MV-4-11 (cell line): Measurements from ENCODE around the gene SLC9B1.
A peak's percentile ranks its signal among the peaks of the same experiment; 100 is the strongest.

Experiments
- DNase-seq: peaks from one replicate; lab custom pipeline; 2025; lab: John Stamatoyannopoulos, UW

Gene SLC9B1

GRCh38 chr4:103019308-103020124, at the start of gene SLC9B1:
Gene SLC9B1 (minus strand): TSS chr4:103019705. CDS start chr4:102991711, 27,994 bp downstream.
- DNase-seq = peak; percentile 80

GRCh38 chr4:103067841-103068547, 48.5 kb upstream of the SLC9B1 start:
- DNase-seq = no peak

GRCh38 chr4:103060453-103061148, 41.1 kb upstream of the SLC9B1 start:
- DNase-seq = no peak

GRCh38 chr4:103054030-103054429, 34.5 kb upstream of the SLC9B1 start:
- no peak for DNase-seq

DNA sequence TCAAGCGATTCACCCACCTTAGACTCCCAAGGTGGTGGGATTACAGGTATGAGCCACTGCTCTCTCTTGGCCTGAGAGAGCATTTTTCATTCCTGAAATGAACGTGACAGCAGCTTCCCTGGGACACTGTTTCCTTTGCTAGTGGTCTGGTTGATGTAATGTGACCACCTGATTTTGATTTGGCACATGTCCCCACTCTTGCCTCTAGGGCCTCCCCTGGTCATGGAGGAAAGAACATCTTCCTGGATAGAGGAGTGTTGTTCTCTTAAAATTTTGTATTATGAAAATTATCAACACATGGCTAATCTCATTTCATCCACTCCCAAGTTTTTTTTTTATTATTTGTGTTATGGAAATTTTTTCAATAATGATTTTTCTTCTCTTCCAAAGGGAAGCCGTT, 33.3 kb upstream of the SLC9B1 start:
- DNase-seq = no peak

- DNase-seq = no peak
Observed at GRCh38 chr4:103052145-103052544, 32.6 kb upstream of the SLC9B1 start.

DNA sequence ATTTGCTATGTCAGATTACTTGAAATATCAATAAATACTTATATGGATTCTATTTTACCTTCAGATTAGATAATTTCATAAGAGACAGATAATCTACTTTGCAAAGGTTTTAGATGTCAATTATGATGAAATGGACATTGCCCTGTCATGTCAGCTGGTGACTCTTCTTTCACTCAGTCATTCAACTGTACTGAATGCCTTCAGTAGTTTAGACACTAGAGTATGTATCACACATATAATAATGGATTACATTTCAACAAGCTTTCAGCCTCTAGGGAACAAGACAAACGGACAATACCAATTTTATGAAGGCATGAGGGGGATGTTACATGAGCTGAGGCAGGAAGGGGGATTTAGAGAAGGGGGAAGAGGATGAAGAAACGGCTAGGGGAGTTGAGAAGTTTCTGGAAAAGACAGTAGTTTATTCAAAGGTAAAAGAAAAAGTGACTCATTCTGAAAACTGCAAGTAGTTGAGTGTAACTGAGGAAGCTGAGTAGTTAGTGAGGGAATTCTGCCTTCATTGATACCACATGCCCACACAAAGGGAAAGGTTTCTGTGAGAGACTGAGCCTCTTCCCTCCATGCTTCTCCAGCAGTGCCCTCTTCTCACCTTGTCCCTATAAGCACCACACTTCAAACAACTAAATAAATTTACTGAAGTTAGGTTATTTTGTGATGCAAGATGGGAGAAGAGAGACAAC, 31.4 kb upstream of the SLC9B1 start:
- no peak for DNase-seq

- DNase-seq = peak; percentile 8
Observed at GRCh38 chr4:103046416-103047290, 27.1 kb upstream of the SLC9B1 start.

GRCh38 chr4:103044183-103044582, 24.7 kb upstream of the SLC9B1 start:
- no peak for DNase-seq

GRCh38 chr4:103036169-103036568, 16.7 kb upstream of the SLC9B1 start:
- no peak for DNase-seq

- DNase-seq = peak; percentile 51
Observed at GRCh38 chr4:103032574-103032973, 13.1 kb upstream of the SLC9B1 start.

DNA sequence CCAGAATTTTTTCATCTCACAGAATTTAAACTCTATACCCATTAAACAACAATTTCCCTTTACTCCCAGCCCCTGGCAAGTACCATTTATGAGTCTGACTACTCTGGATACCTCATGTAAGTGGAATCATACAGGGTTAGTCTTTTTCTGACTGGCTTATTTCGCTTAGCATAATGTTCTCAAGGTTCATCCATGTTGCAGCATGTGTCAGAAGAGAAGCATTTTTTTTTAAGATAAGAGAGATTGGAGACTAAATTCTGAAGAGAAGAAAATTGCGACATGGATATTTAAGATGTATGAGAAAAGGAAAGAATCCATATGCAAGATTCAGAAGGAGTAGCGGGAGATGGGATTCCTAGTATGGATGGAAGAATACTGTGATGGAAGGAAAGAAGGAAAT, 11.3 kb upstream of the SLC9B1 start:
- no peak for DNase-seq

DNA sequence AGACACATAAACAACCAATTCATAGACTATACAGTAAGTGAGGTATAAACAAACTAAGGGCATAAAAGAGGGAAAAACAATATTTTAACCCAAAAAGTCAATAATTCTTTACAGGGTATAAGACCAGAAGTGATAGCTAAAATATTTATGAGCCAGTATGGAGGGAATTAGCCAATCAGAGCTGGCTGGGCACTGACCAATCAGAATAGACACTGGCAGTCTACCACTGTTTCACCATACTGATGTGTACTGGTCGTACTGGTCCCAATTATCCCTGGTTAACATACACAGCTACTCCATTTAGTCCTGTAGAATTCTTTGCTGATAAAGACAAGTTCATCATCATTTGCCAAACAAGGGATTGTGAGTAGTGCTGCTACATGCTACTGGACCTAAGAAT, 9.8 kb upstream of the SLC9B1 start:
- DNase-seq = no peak

DNA sequence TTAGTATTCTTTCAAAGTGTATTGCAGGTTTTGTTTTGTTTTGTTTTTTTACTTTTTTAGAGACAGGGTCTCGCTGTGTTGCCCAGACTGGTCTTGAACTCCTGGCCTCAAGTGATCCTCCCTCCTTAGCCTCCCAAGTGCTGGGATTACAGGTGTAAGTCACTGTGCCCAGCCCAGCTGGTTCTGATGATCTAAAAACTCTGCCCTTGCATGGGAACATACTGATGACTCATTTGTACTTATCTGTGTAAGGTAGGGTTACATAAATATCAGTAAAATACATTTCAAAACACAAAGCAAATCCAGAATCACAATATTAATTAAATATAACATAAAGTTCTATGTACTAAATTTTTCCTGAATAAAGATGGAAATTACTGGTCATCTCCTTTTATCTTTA, 7.4 kb upstream of the SLC9B1 start:
- no peak for DNase-seq

DNA sequence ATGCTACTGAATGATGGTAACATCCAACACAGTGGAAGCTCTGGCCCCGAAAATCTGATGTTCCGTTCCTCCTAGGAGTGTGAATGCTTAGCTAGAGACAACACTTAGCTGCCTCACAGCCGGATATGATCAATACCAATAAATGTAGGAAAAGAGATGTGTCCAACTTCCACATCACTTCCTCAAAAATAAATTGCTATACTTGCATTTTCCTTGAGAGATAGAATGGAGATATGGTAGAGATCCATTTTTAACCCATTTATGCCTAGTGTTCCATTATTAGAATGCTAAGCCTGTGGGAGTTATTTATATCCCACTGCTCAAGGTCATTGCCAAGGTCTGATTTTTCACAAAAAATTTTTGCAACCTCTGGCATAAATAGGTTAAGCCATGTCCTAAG, 5.5 kb upstream of the SLC9B1 start:
- no peak for DNase-seq

DNA sequence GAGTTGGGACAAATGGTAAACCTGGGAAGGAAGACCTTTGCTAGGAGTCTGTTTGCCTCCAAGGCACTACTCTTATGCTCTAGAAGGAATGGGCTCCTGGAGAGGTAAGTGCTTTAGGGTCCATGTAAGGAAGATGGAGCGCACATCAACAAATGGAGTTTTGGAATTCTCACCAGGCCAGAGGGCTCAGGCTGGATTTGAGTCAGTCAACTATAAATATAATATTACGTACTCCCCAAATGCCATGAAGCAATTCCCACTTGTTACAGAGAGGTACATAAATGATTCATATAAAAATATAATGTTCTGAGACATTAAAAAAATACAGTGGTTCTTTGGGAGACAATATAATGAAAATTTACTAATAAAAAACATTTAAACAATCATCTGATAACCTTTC, 1.6 kb upstream of the SLC9B1 start:
- no peak for DNase-seq

DNA sequence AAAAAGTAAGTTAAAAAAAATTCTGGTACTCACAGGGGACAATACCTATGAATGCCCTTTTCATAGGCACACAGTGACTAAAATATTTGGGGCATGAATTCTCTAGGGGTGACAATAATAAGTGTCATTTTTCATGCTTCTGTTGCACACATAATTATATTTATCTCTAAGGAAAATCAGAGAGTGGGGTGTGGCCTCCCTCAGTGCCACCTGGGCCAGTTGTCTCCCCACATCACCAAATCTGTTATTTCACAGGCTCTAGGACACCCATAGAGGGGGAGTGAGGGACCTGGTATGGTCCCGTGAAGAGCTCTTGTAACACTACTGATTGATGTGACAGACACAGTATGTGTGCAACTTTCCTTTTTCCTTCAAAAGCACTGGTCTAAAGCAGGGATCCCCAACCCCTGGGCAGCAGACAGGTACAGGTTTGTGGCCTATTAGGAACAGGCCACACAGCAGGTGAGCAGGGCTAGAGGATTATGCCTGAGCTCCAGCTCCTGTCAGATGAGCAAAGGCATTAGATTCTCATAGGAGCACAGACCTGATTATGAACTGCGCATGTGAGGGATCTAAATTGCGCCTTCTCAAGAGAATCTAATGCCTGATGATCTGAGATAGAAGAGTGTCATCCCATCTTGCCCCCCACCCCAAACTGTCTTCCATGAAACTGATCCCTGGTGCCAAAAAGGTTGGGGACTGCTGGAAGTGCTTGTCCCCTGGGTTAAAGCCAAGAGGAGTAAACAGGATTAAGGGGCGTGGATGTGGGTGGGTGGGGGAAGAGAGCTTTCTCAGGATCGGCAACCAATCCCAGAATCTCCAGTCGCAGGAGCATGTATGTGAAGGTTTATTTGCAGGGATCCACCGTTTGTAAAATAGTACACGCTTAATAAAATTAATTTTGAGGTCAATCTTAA, 856 bp downstream of the SLC9B1 start:
- DNase-seq = no peak

- DNase-seq = no peak
Observed at GRCh38 chr4:103012551-103012950, 7.0 kb downstream of the SLC9B1 start.

- DNase-seq = no peak
Observed at GRCh38 chr4:103012060-103012459, 7.4 kb downstream of the SLC9B1 start.

GRCh38 chr4:103011378-103012025, 8.0 kb downstream of the SLC9B1 start:
- DNase-seq = no peak
